HG02588 (cell line): ENCODE measurements around the gene GJA5.
"Not testable (repeated sequence)": the region's sequence is repeated elsewhere in the genome, so short reads cannot be mapped to it uniquely, and the experiment has no call there.

Experiments
- ATAC-seq: cut with Tn5 transposase; IDR thresholded peaks from one replicate; pipeline ENCODE4 v1.9.1; 2021; ENCODE audit warnings: mild to moderate bottlenecking, moderate library complexity; ENCODE audit not compliant: unreplicated experiment

Gene GJA5

DNA sequence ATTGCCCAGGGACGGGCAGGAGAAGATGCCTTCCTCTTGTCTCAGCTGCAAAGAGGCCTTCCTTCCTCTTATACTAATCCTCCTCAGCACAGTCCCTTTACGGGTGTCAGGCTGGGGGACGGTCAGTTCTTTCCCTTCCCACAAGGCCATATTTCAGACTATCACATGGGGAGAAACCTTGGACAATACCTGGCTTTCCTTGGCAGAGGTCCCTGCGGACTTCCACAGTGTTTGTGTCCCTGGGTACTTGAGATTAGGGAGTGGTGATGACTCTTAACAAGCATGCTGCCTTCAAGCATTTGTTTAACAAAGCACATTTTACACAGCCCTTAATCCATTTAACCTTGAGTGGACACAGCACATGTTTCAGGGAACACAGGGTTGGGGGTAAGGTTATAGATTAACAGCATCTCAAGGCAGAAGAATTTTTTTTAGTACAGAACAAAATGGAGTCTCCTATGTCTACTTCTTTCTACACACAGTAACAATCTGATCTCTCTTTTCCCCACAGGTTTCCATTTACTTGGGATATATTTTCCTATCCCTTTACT, 26.0 kb downstream of the GJA5 start:
- not testable (repeated sequence) for ATAC-seq

DNA sequence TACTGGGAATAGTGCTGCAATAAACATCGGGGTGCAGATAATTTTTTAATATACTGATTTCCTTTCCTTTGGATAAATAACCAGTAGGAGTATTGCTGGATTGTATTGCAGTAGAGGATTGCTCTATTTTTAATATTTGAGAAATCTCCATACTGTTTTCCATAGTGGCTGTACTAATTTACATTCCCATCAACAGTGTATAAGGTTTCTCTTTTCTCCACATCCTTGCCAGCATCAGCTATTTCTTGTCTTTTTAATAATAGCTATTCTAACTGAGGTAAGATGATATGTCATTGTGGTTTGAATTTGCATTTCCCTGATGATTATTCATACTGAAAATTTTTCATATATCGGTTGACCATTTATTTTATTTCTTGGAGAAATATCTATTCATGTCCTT, 31.1 kb downstream of the GJA5 start:
- ATAC-seq: no peak

DNA sequence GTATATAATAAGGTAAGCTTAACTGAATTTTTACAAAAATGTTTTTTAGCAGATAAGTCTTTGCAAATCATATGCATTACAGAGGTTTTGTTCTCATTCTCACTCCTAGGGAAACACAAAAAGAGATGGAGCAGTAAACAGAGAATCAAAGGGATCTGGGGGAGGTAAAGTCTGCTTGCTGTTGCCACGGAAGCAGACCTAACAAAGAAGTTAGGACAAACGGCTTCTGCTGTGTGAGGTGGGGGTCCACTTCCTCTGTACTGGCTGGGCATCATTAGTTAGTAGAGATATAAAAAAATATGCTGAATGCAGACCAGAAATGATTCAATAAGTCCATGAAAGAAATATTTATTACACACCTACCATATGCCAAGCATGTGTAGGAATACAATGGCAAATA, 34.2 kb downstream of the GJA5 start:
- no peak for ATAC-seq

- no peak for ATAC-seq
These were observed 34.7 kb downstream of the GJA5 start for GRCh38 chr1:147725685-147726084.

DNA sequence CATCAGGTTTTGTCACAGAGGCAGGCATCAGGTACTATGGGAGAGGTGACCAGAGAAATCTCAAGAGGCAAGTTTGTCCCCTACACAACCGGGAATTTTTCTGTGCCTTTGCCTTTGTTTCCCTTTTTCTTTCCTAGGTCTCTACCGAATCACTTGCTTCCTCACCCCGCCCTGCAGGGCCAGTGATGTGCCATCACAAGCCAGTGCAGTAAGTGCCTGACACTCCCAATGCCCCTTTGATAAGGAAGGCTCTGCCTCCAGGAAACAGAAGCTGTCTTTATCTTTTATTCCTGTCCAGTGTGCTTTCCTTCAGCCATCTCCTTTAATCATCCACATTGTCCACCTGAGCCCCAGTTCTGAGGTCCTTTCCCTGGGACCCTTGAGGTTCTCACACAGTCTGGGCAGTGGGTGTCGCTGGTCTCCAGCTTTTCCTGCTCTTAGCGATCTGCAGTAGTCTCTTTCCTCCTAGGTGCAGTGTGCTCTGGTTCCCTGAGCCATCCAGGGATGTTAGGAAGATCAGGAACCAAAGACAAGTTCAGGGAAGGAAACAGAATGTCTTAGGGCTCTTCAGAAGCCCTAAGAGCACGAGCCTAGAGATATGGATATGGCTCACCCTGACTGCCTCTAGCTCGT, 36.6 kb downstream of the GJA5 start:
- no peak for ATAC-seq

GRCh38 chr1:147722124-147722523, 38.3 kb downstream of the GJA5 start:
- no peak for ATAC-seq

DNA sequence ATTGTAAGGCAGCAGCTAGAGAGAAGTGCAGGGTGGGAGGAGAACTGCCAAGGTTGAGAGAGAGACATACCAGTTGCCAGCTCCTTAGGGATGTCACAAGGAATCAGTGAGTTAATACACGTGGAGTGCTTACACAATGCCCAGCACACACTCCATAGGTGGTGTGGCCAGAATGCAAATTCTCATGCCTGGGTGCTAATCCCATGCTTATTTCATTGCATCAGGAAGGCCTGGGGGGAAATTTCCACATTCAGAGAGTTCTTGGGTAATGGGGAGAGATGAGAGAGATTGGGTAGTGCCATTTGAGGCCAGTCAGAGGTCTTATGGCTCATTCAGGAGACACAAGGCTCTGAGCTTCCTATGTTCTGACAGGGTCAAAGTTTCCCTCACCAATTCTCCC, 38.7 kb downstream of the GJA5 start:
- no peak for ATAC-seq

DNA sequence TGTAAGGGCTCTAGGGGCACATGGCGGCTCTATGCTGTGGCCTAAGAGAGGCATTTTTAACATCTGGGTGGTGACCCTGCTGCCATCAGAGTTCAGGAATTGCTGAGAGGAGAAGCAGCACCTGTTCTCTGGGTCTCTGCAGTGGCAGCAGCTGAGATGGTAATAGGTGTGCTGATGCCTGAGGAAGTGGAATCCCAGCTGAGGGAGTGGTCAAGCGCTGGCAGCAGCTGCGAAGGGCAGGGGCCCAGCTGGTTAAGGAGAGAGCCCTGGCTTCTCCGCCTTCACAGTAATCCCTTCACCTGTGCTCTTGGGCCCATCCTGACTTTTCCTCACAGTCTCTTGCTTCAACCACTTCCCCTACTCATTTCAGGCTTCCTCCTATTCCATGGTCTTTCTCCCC, 39.8 kb downstream of the GJA5 start:
- ATAC-seq: no peak

- ATAC-seq: no peak
These were observed 40.6 kb downstream of the GJA5 start for GRCh38 chr1:147719711-147720225.

- ATAC-seq: no peak
These were observed 41.2 kb downstream of the GJA5 start for GRCh38 chr1:147719029-147719698.

DNA sequence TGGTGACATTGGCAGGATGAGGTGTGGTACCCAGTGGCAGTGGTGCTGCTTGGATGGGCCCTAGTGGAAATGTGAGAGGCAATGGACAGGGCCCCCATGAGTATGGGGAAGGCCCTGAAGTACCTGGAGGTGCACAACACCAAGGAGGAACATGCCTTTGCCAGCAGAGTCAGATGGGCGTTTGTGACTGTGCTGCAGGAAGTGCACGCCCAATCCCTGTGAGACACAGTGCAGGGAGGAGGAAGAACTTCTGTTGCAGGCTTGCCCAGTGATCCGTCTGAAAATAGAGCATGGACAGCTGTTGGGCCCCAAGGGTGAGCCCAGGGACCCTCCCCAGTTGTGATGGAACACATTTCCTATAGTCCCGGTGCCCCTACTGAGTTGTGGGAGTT, 42.7 kb downstream of the GJA5 start:
- no peak for ATAC-seq

DNA sequence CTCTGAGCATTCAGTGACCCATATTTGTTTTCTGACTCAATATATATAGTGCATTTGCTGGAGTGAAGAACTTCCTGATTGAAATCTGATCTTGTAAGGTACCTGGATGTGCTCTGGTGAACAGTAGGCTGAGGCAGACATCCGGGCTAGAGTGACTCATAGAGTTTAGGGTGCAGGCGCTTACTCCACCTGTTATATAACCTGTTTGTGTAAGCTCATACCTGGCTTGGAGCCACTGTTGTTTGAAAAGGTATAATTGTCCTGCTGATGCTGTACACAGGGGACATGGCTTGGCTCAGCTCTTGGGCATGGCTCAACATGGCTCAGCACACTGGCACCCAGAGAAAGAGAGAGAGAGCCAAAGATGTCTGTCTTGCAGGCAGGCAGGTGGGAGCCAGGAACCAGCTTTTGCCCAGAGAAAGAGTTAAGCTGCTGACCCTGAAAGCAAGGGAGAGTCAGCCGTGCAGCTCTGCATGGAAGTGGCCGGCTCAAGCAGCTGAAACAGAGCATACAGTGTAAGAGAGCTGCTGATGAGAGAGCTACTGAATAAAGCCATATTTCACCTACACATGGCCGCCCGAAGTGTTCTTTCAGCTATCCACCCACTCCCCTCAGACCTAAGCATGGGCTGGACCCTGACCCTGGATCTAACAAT, 43.2 kb downstream of the GJA5 start:
- no peak for ATAC-seq

DNA sequence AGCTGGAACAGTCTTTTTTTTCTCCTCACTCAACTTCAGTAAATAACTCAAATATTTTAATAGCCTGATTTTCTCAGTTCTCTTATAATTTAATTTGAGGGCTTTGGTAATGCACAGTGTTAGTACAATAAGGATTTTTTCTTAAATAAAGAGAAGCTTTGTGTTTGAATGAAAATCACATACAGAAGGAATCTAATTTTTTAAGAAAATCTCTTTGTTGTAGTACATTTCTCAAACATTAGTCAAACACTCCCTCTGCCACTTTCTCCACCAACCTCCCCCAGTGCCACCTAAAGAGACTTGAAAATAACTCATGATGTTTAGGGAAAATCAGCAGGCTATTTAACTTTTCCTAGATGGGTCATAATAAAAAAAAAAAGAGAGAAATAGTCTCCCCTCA, 47.8 kb downstream of the GJA5 start:
- no peak for ATAC-seq
